Neural cell (in vitro differentiated cells): Measurements from ENCODE around the gene UNC5B. TPM values are rescaled to one million over a fixed set of nuclear protein-coding genes. Genes with fewer than 3 reads are reported as not detected.

Source experiments
- H2AFZ ChIP-seq: fragments of 200-600, 300-800 bp; sonication (generic), shearing (Covaris generic); 2 replicates; pipeline ENCODE4 v1.6.0; 2014; ENCODE audit warnings: low read depth, mild to moderate bottlenecking, antibody characterized with exemption, low read length, moderate library complexity
- H3F3A ChIP-seq: fragments of 200-600 bp; shearing (Covaris generic); 2 replicates; pipeline ENCODE4 v1.6.1; 2016; ENCODE audit warnings: mild to moderate bottlenecking, moderate library complexity, mixed read lengths, antibody characterized with exemption, low read length; ENCODE audit not compliant: insufficient read depth, poor library complexity, severe bottlenecking
- H3K27ac ChIP-seq: fragments of 200-600, 300-800 bp; sonication (generic), shearing (Covaris generic); 2 replicates; pipeline ENCODE4 v1.5.1; 2014; ENCODE audit warnings: mild to moderate bottlenecking, low read length, moderate library complexity
- H3K27me3 ChIP-seq: fragments of 300-800, 200-600 bp; sonication (generic), shearing (Covaris generic); 2 replicates; pipeline ENCODE4 v1.6.0; 2014; ENCODE audit warnings: mild to moderate bottlenecking, low read depth, low read length, moderate library complexity; ENCODE audit not compliant: insufficient read depth
- H3K36me3 ChIP-seq: fragments of 300-800, 200-600 bp; sonication (generic), shearing (Covaris generic); 2 replicates; pipeline ENCODE4 v1.5.1; 2014; ENCODE audit warnings: mild to moderate bottlenecking, antibody characterized with exemption, low read length, moderate library complexity; ENCODE audit not compliant: insufficient read depth
- H3K4me2 ChIP-seq: fragments of 300-800, 200-600 bp; sonication (generic), shearing (Covaris generic); 2 replicates; pipeline ENCODE4 v1.6.0; 2014; ENCODE audit warnings: mild to moderate bottlenecking, low read length
- H3K4me3 ChIP-seq: fragments of 300-800, 200-600 bp; sonication (generic), shearing (Covaris generic); 2 replicates; pipeline ENCODE4 v1.5.1; 2014; ENCODE audit warnings: mild to moderate bottlenecking, low read length, moderate library complexity
- H3K79me2 ChIP-seq: fragments of 200-600 bp; shearing (Covaris generic); replicated peaks from 2 replicates; pipeline ENCODE4 v1.6.0; 2014; ENCODE audit warnings: mild to moderate bottlenecking, low read length, moderate library complexity; ENCODE audit not compliant: insufficient read depth
- H3K9ac ChIP-seq: fragments of 300-800, 200-600 bp; sonication (generic), shearing (Covaris generic); 2 replicates; pipeline ENCODE4 v1.6.1; 2016; ENCODE audit warnings: mild to moderate bottlenecking, low read length, mixed read lengths
- H3K9me2 ChIP-seq: fragments of 200-600 bp; shearing (Covaris generic); 2 replicates; pipeline ENCODE4 v1.6.1; 2016; ENCODE audit warnings: mild to moderate bottlenecking, low read length, mixed read lengths; ENCODE audit not compliant: insufficient read depth
- H3K9me3 ChIP-seq: fragments of 200-600, 300-800 bp; sonication (generic), shearing (Covaris generic); 2 replicates; pipeline ENCODE4 v1.6.1; 2016; ENCODE audit warnings: mild to moderate bottlenecking, mixed run types, low read length, moderate library complexity, mixed read lengths
- H4K20me1 ChIP-seq: fragments of 200-600 bp; shearing (Covaris generic); 2 replicates; pipeline ENCODE4 v1.6.1; 2016; ENCODE audit warnings: mild to moderate bottlenecking, mixed run types; ENCODE audit not compliant: insufficient read depth
- EP300 ChIP-seq: fragments of 450-650 bp; conservative IDR thresholded peaks from 2 replicates; pipeline ENCODE4 v1.6.1; 2014; ENCODE audit warnings: antibody characterized with exemption, mild to moderate bottlenecking, moderate library complexity; ENCODE audit not compliant: poor library complexity, severe bottlenecking
- EZH2 ChIP-seq: fragments of 200-600, 300-800 bp; shearing (Covaris generic), sonication (generic); IDR thresholded peaks from 2 replicates; pipeline ENCODE4 v1.6.1; 2014; ENCODE audit warnings: antibody characterized with exemption, low read length, borderline replicate concordance, mild to moderate bottlenecking; ENCODE audit not compliant: insufficient read depth, poor library complexity, severe bottlenecking
- MXI1 ChIP-seq: fragments of 450-650 bp; conservative IDR thresholded peaks from 2 replicates; pipeline ENCODE4 v1.6.1; 2014; ENCODE audit warnings: antibody characterized with exemption, mild to moderate bottlenecking; ENCODE audit not compliant: poor library complexity, severe bottlenecking
- POLR2AphosphoS5 ChIP-seq: IDR thresholded peaks from 2 replicates; pipeline ENCODE4 v1.6.1; 2012
- RAD21 ChIP-seq: fragments of 450-650 bp; conservative IDR thresholded peaks from 2 replicates; pipeline ENCODE4 v1.6.1; 2014; ENCODE audit warnings: antibody characterized with exemption, mild to moderate bottlenecking, moderate library complexity
- SMC3 ChIP-seq: fragments of 450-650 bp; conservative IDR thresholded peaks from 2 replicates; pipeline ENCODE4 v1.6.1; 2014; ENCODE audit warnings: antibody characterized with exemption, mild to moderate bottlenecking, moderate library complexity; ENCODE audit not compliant: poor library complexity
- TAF1 ChIP-seq: IDR thresholded peaks from 2 replicates; pipeline ENCODE4 v1.6.1; 2012; ENCODE audit warnings: low read depth
- polyA plus RNA-seq: library from polyadenylated mRNA; depleted of rRNA; stranded (reverse); fragments of >200 nt; gene quantifications from 2 replicates; pipeline ENCODE4 v1.2.3, GENCODE V29; 2014
- TF ChIP-seq, protein P1 (sequence below): fragments of 450-650 bp; IDR thresholded peaks from 2 replicates; pipeline ENCODE4 v1.5.1; 2014; ENCODE audit warnings: antibody characterized with exemption, mild to moderate bottlenecking, moderate library complexity; ENCODE audit not compliant: poor library complexity, severe bottlenecking
- TF ChIP-seq, protein P2 (sequence below): IDR thresholded peaks from 2 replicates; pipeline ENCODE4 v1.6.1; 2012; ENCODE audit warnings: borderline replicate concordance

UNC5B gene
- polyA plus RNA-seq, 1 donor from 2014 or later, result 2.0 TPM

DNA sequence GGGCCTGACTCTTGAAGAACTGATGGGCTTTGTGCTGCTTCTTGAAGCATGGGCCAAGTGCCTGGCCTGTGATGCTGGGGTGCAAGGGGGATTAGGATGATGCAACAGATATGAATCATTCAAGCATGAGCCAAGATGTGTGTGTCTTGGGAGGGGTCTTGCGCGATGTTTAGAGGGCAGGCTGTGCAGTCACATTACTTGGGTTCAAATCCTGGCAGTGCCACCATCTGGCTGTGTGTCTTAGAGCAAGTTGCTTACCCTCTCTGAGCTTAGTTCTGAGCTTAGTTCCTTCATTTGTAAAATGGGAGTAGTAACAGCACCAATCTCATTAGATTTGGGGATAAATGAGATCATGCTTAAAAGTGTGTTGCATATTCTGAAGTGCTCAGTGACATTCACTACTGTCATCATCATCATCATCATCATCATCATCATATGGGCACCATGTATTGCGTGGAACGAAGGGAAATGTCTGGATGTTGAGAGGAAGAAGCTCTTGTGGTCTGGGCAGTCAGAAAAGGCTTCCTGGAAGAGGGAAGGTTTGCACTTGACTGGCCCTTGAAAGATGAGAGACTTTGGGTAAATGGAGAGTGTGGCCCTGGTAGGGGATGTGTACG, 9.3 kb downstream of the UNC5B start:
- Histone ChIP-seq H3K9ac (no peak overlapping the region), H3K9me2 (no peaks in the 10 kb centered on the region), H3K27ac (no peak overlapping the region), H2AFZ (no peak overlapping the region), H3K9me3 (no peaks in the 10 kb centered on the region), H3K4me3 (no peak overlapping the region), H4K20me1 (no peaks in the 10 kb centered on the region), H3K36me3 (no peaks in the 10 kb centered on the region), H3K27me3 (peaks cover 12% of the 10 kb centered on the region), H3K79me2 (no peaks in the 10 kb centered on the region), H3F3A (no peaks in the 10 kb centered on the region), H3K4me2 (no peak overlapping the region)
- TF ChIP-seq TAF1, result no peak

DNA sequence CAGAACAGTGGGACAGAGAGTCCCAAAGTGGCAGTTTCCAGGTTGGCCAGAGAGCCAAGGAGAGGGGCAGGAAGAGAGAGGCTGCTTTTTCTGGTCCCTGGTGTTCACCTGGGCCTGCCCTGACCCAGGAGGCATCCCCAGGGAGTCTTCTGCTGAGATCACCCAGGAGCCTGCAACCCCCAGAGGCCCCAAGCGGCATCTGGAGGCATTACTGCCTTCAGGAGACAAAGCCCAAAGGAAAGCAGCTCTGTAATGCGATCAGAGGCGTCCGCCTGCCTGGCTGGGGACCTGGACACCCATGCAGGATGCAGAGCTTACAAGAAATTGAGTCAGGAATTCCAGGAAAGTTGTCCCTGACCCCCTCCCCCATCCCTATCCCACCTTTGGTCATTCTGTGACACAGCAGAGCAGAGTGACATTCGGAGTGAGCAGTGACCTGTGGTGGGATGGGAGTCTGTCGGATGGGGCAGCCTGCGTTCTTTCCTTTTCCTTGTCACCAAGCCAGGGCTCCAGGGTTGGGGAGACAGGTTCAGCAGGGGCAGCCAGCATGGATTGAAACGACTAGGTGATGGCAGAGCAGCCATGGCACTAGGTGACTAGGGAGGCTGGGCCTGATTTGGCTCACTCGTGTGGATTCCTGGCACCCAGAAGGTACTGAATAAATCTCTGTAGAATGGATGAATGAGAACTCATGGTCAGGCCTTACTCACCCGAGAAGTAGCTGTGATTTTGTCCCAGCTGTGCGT, 10.4 kb downstream of the UNC5B start:
- no peaks in the 10 kb centered on the region for H3K36me3 ChIP-seq
- H3K79me2 ChIP-seq, result no peaks in the 10 kb centered on the region
- no peak overlapping the region for H3K4me2 ChIP-seq
- no peaks in the 10 kb centered on the region for H3K9me2 ChIP-seq
- no peak overlapping the region for H3K4me3 ChIP-seq
- H3K9ac ChIP-seq, result no peak overlapping the region
- H3K27me3 ChIP-seq, result peaks cover 1% of the 10 kb centered on the region
- H2AFZ ChIP-seq, result no peak overlapping the region
- H3K27ac ChIP-seq, result no peak overlapping the region
- H4K20me1 ChIP-seq, result no peaks in the 10 kb centered on the region
- H3K9me3 ChIP-seq, result no peaks in the 10 kb centered on the region
- no peaks in the 10 kb centered on the region for H3F3A ChIP-seq
- TF ChIP-seq MXI1 (no peak), RAD21 (no peak), POLR2AphosphoS5 (no peak), EP300 (no peak), TAF1 (no peak), EZH2 (no peak), SMC3 (no peak)
- TF ChIP-seq, protein P1, sequence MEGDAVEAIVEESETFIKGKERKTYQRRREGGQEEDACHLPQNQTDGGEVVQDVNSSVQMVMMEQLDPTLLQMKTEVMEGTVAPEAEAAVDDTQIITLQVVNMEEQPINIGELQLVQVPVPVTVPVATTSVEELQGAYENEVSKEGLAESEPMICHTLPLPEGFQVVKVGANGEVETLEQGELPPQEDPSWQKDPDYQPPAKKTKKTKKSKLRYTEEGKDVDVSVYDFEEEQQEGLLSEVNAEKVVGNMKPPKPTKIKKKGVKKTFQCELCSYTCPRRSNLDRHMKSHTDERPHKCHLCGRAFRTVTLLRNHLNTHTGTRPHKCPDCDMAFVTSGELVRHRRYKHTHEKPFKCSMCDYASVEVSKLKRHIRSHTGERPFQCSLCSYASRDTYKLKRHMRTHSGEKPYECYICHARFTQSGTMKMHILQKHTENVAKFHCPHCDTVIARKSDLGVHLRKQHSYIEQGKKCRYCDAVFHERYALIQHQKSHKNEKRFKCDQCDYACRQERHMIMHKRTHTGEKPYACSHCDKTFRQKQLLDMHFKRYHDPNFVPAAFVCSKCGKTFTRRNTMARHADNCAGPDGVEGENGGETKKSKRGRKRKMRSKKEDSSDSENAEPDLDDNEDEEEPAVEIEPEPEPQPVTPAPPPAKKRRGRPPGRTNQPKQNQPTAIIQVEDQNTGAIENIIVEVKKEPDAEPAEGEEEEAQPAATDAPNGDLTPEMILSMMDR, result no peak
- TF ChIP-seq, protein P2, sequence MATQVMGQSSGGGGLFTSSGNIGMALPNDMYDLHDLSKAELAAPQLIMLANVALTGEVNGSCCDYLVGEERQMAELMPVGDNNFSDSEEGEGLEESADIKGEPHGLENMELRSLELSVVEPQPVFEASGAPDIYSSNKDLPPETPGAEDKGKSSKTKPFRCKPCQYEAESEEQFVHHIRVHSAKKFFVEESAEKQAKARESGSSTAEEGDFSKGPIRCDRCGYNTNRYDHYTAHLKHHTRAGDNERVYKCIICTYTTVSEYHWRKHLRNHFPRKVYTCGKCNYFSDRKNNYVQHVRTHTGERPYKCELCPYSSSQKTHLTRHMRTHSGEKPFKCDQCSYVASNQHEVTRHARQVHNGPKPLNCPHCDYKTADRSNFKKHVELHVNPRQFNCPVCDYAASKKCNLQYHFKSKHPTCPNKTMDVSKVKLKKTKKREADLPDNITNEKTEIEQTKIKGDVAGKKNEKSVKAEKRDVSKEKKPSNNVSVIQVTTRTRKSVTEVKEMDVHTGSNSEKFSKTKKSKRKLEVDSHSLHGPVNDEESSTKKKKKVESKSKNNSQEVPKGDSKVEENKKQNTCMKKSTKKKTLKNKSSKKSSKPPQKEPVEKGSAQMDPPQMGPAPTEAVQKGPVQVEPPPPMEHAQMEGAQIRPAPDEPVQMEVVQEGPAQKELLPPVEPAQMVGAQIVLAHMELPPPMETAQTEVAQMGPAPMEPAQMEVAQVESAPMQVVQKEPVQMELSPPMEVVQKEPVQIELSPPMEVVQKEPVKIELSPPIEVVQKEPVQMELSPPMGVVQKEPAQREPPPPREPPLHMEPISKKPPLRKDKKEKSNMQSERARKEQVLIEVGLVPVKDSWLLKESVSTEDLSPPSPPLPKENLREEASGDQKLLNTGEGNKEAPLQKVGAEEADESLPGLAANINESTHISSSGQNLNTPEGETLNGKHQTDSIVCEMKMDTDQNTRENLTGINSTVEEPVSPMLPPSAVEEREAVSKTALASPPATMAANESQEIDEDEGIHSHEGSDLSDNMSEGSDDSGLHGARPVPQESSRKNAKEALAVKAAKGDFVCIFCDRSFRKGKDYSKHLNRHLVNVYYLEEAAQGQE, result no peak
